Testis (tissue), 3 donors: ENCODE results near the gene ERGIC3. TPM values are rescaled to one million over a fixed set of nuclear protein-coding genes. Genes with fewer than 3 reads are reported as not detected.
A peak's percentile ranks its signal among the peaks of the same experiment; 100 is the strongest.
"Not testable (repeated sequence)": the region's sequence is repeated elsewhere in the genome, so short reads cannot be mapped to it uniquely, and the experiment has no call there.

Experiments used
- DNase-seq: peaks from one replicate; pipeline ENCODE4 v3.0.0-alpha.2; 2019
- H3K27ac ChIP-seq, 2 donors: fragments of 200-600 bp; sonication (generic); one replicate each; pipeline ENCODE4 v1.5.1; 2019
- H3K27me3 ChIP-seq: fragments of 200-600 bp; sonication (generic); one replicate; pipeline ENCODE4 v1.5.1; 2019
- H3K36me3 ChIP-seq: fragments of 200-600 bp; sonication (generic); one replicate; pipeline ENCODE4 v1.5.1; 2017; ENCODE audit warnings: low read depth; ENCODE audit errors: missing control alignments
- H3K4me1 ChIP-seq: fragments of 200-600 bp; sonication (generic); one replicate; pipeline ENCODE4 v1.5.1; 2019
- H3K4me3 ChIP-seq, 2 donors: fragments of 200-600 bp; sonication (generic); one replicate each; pipeline ENCODE4 v1.5.1; 2017 to 2019
- H3K9me3 ChIP-seq: fragments of 200-600 bp; sonication (generic); one replicate; pipeline ENCODE4 v1.5.1; 2017
- CTCF ChIP-seq, 3 experiments: fragments of 450-650 bp in 2 of 3; fragments of 200-600 bp in 1 of 3; sonication (generic) in 1 of 3; IDR thresholded peaks; one replicate each; pipeline ENCODE4 v1.5.1; 2016 to 2019; ENCODE audit warnings: antibody characterized with exemption in 3 of 3, mild to moderate bottlenecking in 2 of 3, moderate library complexity in 1 of 3
- POLR2A ChIP-seq: fragments of 450-650 bp; IDR thresholded peaks from one replicate; pipeline ENCODE4 v1.6.1; 2017; ENCODE audit warnings: antibody characterized with exemption, mild to moderate bottlenecking, moderate library complexity
- WGBS, 2 donors: methylation state at CpG; one replicate each; pipeline ENCODE4 v1.1.5; 2018; 5-methylcytosine and 5-hydroxymethylcytosine counted together
- intact Hi-C: fragments of 100-400 bp; cut with DNase I; formaldehyde crosslinking; loops from one replicate; pipeline ENCODE4 v1.15.1; 2023; ENCODE audit warnings: low total_unique reads
- polyA plus RNA-seq: library from polyadenylated mRNA; stranded (reverse); fragments of 350-450 nt; fragmentation: Illumina TruSeq; extraction: RNeasy Lipid Tissue Mini Kit (QIAGEN cat#74804); gene quantifications from one replicate; pipeline ENCODE4 v1.2.3, GENCODE V29; 2014; ENCODE audit warnings: low read depth, low replicate concordance; ENCODE audit not compliant: insufficient read depth
- total RNA-seq, 2 donors: library from RNA; depleted of rRNA; stranded (reverse); fragments of >200 nt; gene quantifications; one replicate each; pipeline ENCODE4 v1.2.3, GENCODE V29; 2016

Gene ERGIC3
- total and polyA plus RNA-seq, 3 donors from 2014 or later, result 337 to 493 (median 338) TPM

- H3K4me1 ChIP-seq, result peaks cover 13% of the 10 kb centered on the region
- H3K36me3 ChIP-seq, result no peaks in the 10 kb centered on the region
- no peaks in the 10 kb centered on the region for H3K9me3 ChIP-seq
- DNase-seq, result no peak
- no peak for TF ChIP-seq CTCF (IDR thresholded peaks at IDR 0.05)
- no peak for TF ChIP-seq POLR2A
- no peak overlapping the region for H3K4me3 ChIP-seq
- intact Hi-C loops, result no loop called here
- no peaks in the 10 kb centered on the region for H3K27me3 ChIP-seq
- H3K27ac ChIP-seq, result no peak overlapping the region
- 74 to 77% methylated on average over 4 of the region's 4 CpGs for WGBS, 2 donors
These were observed 9.6 kb downstream of the ERGIC3 start for GRCh38 chr20:35551503-35551902.

- no peak for DNase-seq
- WGBS, 2 donors, result 80 to 89% methylated on average over 3 of the region's 3 CpGs
- intact Hi-C loops, result no loop called here
- Histone ChIP-seq H3K27me3 (no peaks in the 10 kb centered on the region), H3K4me3 (no peak overlapping the region), H3K9me3 (no peaks in the 10 kb centered on the region), H3K36me3 (no peaks in the 10 kb centered on the region), H3K27ac (peak overlapping the region in 1 of 2 donors; percentile 71), H3K4me1 (peaks cover 13% of the 10 kb centered on the region)
- TF ChIP-seq CTCF (IDR thresholded peaks at IDR 0.05) (no peak), POLR2A (no peak)
These were observed 11.0 kb downstream of the ERGIC3 start for GRCh38 chr20:35552914-35553313.

- H3K9me3 ChIP-seq, DNase-seq, intact Hi-C loops, H3K36me3 ChIP-seq, H3K27ac ChIP-seq, H3K4me3 ChIP-seq, H3K27me3 ChIP-seq: not testable (repeated sequence)
- WGBS, 2 donors, result 84 to 88% methylated on average over 3 to 4 of the region's 4 CpGs
- peaks cover 13% of the 10 kb centered on the region for H3K4me1 ChIP-seq
These were observed 13.6 kb downstream of the ERGIC3 start for GRCh38 chr20:35555461-35555860.

GRCh38 chr20:35555951-35556645 is 14.2 kb downstream of the ERGIC3 start:
- Histone ChIP-seq H3K27me3 (no peaks in the 10 kb centered on the region), H3K36me3 (no peaks in the 10 kb centered on the region), H3K9me3 (no peaks in the 10 kb centered on the region), H3K27ac (no peak overlapping the region), H3K4me1 (peaks cover 13% of the 10 kb centered on the region), H3K4me3 (no peak overlapping the region)
- DNase-seq, result no peak
- intact Hi-C loops, result no loop called here
- TF ChIP-seq POLR2A (no peak), CTCF (IDR thresholded peaks at IDR 0.05) (no peak)
- WGBS, 2 donors, result 93 to 95% methylated on average over 14 to 18 of the region's 21 CpGs

- H3K9me3 ChIP-seq, result no peaks in the 10 kb centered on the region
- peaks cover 13% of the 10 kb centered on the region for H3K4me1 ChIP-seq
- no peaks in the 10 kb centered on the region for H3K27me3 ChIP-seq
- DNase-seq, result no peak
- TF ChIP-seq POLR2A (no peak), CTCF (IDR thresholded peaks at IDR 0.05) (no peak)
- H3K4me3 ChIP-seq, result no peak overlapping the region
- H3K36me3 ChIP-seq, result no peaks in the 10 kb centered on the region
- no peak overlapping the region for H3K27ac ChIP-seq
- intact Hi-C loops, result no loop called here
- WGBS, 2 donors, result 93 to 97% methylated on average over 5 to 8 of the region's 8 CpGs
These were observed 15.0 kb downstream of the ERGIC3 start for GRCh38 chr20:35556871-35557270.
